ENCODE data around the gene IQSEC1. TPM values are rescaled to one million over a fixed set of nuclear protein-coding genes. Genes with fewer than 3 reads are reported as not detected.

The IQSEC1 gene
- total RNA-seq, 1 donor from 2014 or later: 29.5 TPM

DNA sequence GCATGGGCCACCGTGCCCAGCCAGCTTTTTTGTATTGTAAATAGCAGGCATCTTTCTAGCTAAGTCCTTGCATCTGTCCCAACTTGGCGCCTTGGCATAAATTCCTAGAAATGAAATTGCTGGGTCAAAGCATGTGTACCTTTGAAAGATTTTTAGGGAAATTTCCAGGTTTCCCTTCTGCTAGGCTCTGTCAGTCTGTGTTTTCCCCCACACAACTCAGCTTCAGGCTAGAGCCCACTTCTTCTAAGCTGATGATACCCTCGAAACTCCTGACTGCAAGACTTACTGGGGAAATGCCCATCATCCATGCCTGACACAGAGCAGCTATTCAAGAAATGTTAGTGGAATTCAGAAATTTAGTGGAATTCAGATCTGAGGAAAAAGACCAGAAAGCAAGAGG is 221.0 kb downstream of the IQSEC1 start:
- no peaks in the 10 kb centered on the region for H3K79me2 ChIP-seq (ENCODE audit: insufficient read depth, low read length)
- H3K27ac ChIP-seq (ENCODE audit: low read depth, low read length): no peak overlapping the region
- no peaks in the 10 kb centered on the region for H3K4me1 ChIP-seq (ENCODE audit: insufficient read depth, low read length)
- H3K4me2 ChIP-seq (ENCODE audit: low read length): no peak overlapping the region
- H3K4me3 ChIP-seq (ENCODE audit: insufficient read depth, low read depth, low read length): no peak overlapping the region
- no peaks in the 10 kb centered on the region for H3K9me3 ChIP-seq (ENCODE audit: insufficient read depth, low read depth, low read length)
- Mint-ChIP-seq H3K27me3 (ENCODE audit: low read depth, unreplicated experiment) (peaks cover 32% of the 10 kb centered on the region), H3K27ac (ENCODE audit: unreplicated experiment) (no peak overlapping the region), H3K4me3 (ENCODE audit: unreplicated experiment) (no peak overlapping the region), H3K9me3 (ENCODE audit: unreplicated experiment) (peaks cover 2% of the 10 kb centered on the region), H3K4me1 (ENCODE audit: low read depth, unreplicated experiment) (peaks cover 11% of the 10 kb centered on the region), H3K36me3 (ENCODE audit: low read depth, unreplicated experiment) (no peaks in the 10 kb centered on the region)
- FAIRE-seq (no peak), DNase-seq (ENCODE audit: low read depth) (no peak)
- no peaks in the 10 kb centered on the region for H4K20me1 ChIP-seq (ENCODE audit: insufficient read depth, low read length)
- H2AFZ ChIP-seq (ENCODE audit: low read depth, low read length): no peak overlapping the region
- no peaks in the 10 kb centered on the region for H3K36me3 ChIP-seq (ENCODE audit: insufficient read depth, low read length)
- no peak overlapping the region for H3K9ac ChIP-seq (ENCODE audit: low read length)
- peaks cover 15% of the 10 kb centered on the region for H3K27me3 ChIP-seq (ENCODE audit: insufficient read depth, low read length)
- TF ChIP-seq EZH2 (IDR thresholded peaks at IDR 0.05; ENCODE audit: insufficient read depth, low read length): no peak
- TF ChIP-seq, protein P1, sequence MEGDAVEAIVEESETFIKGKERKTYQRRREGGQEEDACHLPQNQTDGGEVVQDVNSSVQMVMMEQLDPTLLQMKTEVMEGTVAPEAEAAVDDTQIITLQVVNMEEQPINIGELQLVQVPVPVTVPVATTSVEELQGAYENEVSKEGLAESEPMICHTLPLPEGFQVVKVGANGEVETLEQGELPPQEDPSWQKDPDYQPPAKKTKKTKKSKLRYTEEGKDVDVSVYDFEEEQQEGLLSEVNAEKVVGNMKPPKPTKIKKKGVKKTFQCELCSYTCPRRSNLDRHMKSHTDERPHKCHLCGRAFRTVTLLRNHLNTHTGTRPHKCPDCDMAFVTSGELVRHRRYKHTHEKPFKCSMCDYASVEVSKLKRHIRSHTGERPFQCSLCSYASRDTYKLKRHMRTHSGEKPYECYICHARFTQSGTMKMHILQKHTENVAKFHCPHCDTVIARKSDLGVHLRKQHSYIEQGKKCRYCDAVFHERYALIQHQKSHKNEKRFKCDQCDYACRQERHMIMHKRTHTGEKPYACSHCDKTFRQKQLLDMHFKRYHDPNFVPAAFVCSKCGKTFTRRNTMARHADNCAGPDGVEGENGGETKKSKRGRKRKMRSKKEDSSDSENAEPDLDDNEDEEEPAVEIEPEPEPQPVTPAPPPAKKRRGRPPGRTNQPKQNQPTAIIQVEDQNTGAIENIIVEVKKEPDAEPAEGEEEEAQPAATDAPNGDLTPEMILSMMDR (IDR thresholded peaks at IDR 0.05; ENCODE audit: insufficient read depth, low read depth, low read length): no peak

Other genes starting within 250 kb of the IQSEC1 start
- gene RPL32, start 231.9 kb downstream of the IQSEC1 start, total RNA-seq: 1,349 and 1,479 TPM in 2 replicates